GM12878 (cell line): Measurements from ENCODE around the gene MIS12. TPM values are rescaled to one million over a fixed set of nuclear protein-coding genes. Genes with fewer than 3 reads are reported as not detected.

Experiments
- ATAC-seq: fragments of 200-7000 bp; cut with Tn5 transposase; 3 replicates; pipeline ENCODE4 v1.9.1; 2020; ENCODE audit warnings: mild to moderate bottlenecking, moderate library complexity
- BruUV-seq: library from RNA; stranded (reverse); fragments of 400-500 nt; replicated peaks from 2 replicates; lab custom pipeline; 2021; lab: Mats Ljungman, UMichigan
- CTCF ChIA-PET: fragments of 300-600 bp; sonication (Branson Sonifier 250); formaldehyde crosslinking; extraction: SDS; loops from one replicate; lab custom pipeline; 2021; ENCODE audit warnings: inconsistent platforms; lab: Yijun Ruan, JAX
- POLR2A ChIA-PET: fragments of 350-600 bp; formaldehyde crosslinking; extraction: SDS; loops from one replicate; lab custom pipeline; 2021; ENCODE audit warnings: inconsistent platforms; lab: Charles Lee
- RAD21 ChIA-PET: fragments of 300-600 bp; sonication (Branson Sonifier 250); formaldehyde crosslinking; loops from one replicate; lab custom pipeline; 2023; ENCODE audit warnings: antibody characterized with exemption; ENCODE audit not compliant: unreplicated experiment; lab: Charles Lee
- SMC1A ChIA-PET: fragments of 300-600 bp; sonication (Branson Sonifier 250); formaldehyde crosslinking; loops from one replicate; lab custom pipeline; 2023; ENCODE audit not compliant: unreplicated experiment, uncharacterized antibody; lab: Charles Lee
- DNase-seq: peaks from one replicate; pipeline ENCODE4 v3.0.0-alpha.2; 2011; ENCODE audit warnings: low read depth, low spot score
- FAIRE-seq: peaks from 3 replicates; lab custom pipeline; 2011; peaks lifted over from hg19 to GRCh38; lab: Jason Lieb, UNC
- H2AFZ ChIP-seq: 2 replicates; pipeline ENCODE4 v1.6.0; 2011; ENCODE audit warnings: low read depth, low read length, control low read depth; ENCODE audit not compliant: control insufficient read depth
- H3K27ac ChIP-seq: 2 replicates; pipeline ENCODE4 v1.5.1; 2011; ENCODE audit warnings: control low read depth; ENCODE audit not compliant: control insufficient read depth, insufficient read depth
- H3K27me3 ChIP-seq, 2 experiments: replicated peaks in 1 of 2; 2 replicates each; pipeline versions ENCODE4 v1.6.0 to v1.6.1; 2011; ENCODE audit warnings: low read length in 1 of 2; ENCODE audit not compliant: control insufficient read depth in 2 of 2, insufficient read depth in 2 of 2
- H3K36me3 ChIP-seq, 2 experiments: 2 replicates each; pipeline ENCODE4 v1.5.1; 2011; ENCODE audit warnings: low read length in 1 of 2; ENCODE audit not compliant: control insufficient read depth in 2 of 2, insufficient read depth in 2 of 2
- H3K4me1 ChIP-seq: 2 replicates; pipeline ENCODE4 v1.6.1; 2011; ENCODE audit warnings: mild to moderate bottlenecking, low read length, moderate library complexity, mixed read lengths; ENCODE audit not compliant: control insufficient read depth, insufficient read depth
- H3K4me2 ChIP-seq: 2 replicates; pipeline ENCODE4 v1.6.0; 2011; ENCODE audit warnings: control low read depth; ENCODE audit not compliant: control insufficient read depth, insufficient read depth
- H3K4me3 ChIP-seq: fragments of 200-600 bp; sonication (generic); 2 replicates; pipeline ENCODE4 v1.5.1; 2016
- H3K79me2 ChIP-seq: 2 replicates; pipeline ENCODE4 v1.6.0; 2011; ENCODE audit warnings: low read length; ENCODE audit not compliant: control insufficient read depth, insufficient read depth
- H3K9ac ChIP-seq: 2 replicates; pipeline ENCODE4 v1.8.0; 2011; ENCODE audit warnings: low read length, control low read depth, mixed read lengths; ENCODE audit not compliant: control insufficient read depth, insufficient read depth
- H3K9me3 ChIP-seq: replicated peaks from 3 replicates; pipeline ENCODE4 v1.5.1; 2011; ENCODE audit warnings: mild to moderate bottlenecking, low read length; ENCODE audit not compliant: control insufficient read depth, insufficient read depth
- H4K20me1 ChIP-seq: 2 replicates; pipeline ENCODE4 v1.6.0; 2011; ENCODE audit not compliant: control insufficient read depth, insufficient read depth
- BCLAF1 ChIP-seq: fragments of 450-650 bp; IDR thresholded peaks from 2 replicates; pipeline ENCODE4 v1.6.1; 2017; ENCODE audit warnings: antibody characterized with exemption, mild to moderate bottlenecking, moderate library complexity
- CHD1 ChIP-seq: IDR thresholded peaks from 2 replicates; pipeline ENCODE4 v1.6.1; 2012; ENCODE audit warnings: low read depth, low read length, improper control_type of control experiment
- CHD4 ChIP-seq: fragments of 200-600 bp; sonication (generic); IDR thresholded peaks from 2 replicates; pipeline ENCODE4 v1.6.1; 2016; ENCODE audit warnings: mild to moderate bottlenecking
- EED ChIP-seq: sonication (generic); IDR thresholded peaks from 2 replicates; pipeline ENCODE4 v1.6.1; 2016; ENCODE audit warnings: antibody characterized with exemption, low read depth
- EGR1 ChIP-seq, 2 experiments: IDR thresholded peaks; 1 replicate in 1 of 2; 2 replicates in 1 of 2; pipeline ENCODE4 v1.6.1; 2011 to 2012; ENCODE audit warnings: low read depth in 2 of 2, low read length in 2 of 2, borderline replicate concordance in 1 of 2, mild to moderate bottlenecking in 1 of 2, moderate library complexity in 1 of 2
- ESRRA ChIP-seq: IDR thresholded peaks from 2 replicates; pipeline ENCODE4 v1.6.1; 2012; ENCODE audit warnings: mild to moderate bottlenecking, low read length, improper control_type of control experiment
- JUND ChIP-seq: IDR thresholded peaks from 2 replicates; pipeline ENCODE4 v1.6.1; 2012; ENCODE audit warnings: low read depth, mild to moderate bottlenecking, low read length, improper control_type of control experiment, moderate library complexity
- POLR2AphosphoS5 ChIP-seq: IDR thresholded peaks from 2 replicates; pipeline ENCODE4 v1.6.1; 2011; ENCODE audit warnings: mild to moderate bottlenecking, low read length, inconsistent platforms
- SUZ12 ChIP-seq: fragments of 200-600 bp; sonication (generic); IDR thresholded peaks from one replicate; pipeline ENCODE4 v1.6.1; 2018; ENCODE audit warnings: antibody characterized with exemption, mild to moderate bottlenecking; ENCODE audit not compliant: unreplicated experiment
- TAF1 ChIP-seq: IDR thresholded peaks from 2 replicates; pipeline ENCODE4 v1.6.1; 2011; ENCODE audit warnings: mild to moderate bottlenecking, low read depth, low read length, borderline replicate concordance
- WRNIP1 ChIP-seq: IDR thresholded peaks from 2 replicates; pipeline ENCODE4 v1.6.1; 2011; ENCODE audit warnings: low read depth, low read length, improper control_type of control experiment, borderline replicate concordance
- WGBS: methylation state at CpG from one replicate; pipeline ENCODE4 v1.1.6; 2016; ENCODE audit warnings: low lambda C conversion rate; ENCODE audit not compliant: insufficient replicate concordance, insufficient coverage; ENCODE audit errors: missing lambda C conversion rate; 5-methylcytosine and 5-hydroxymethylcytosine counted together
- in situ Hi-C: fragments of 300-500 bp; cut with MboI; formaldehyde crosslinking; loops from 9 replicates; pipeline ENCODE4 v1.14.3; 2018; ENCODE audit warnings: mixed read lengths
- intact Hi-C: fragments of 100-400 bp; cut with micrococcal nuclease; formaldehyde crosslinking; loops from one replicate; pipeline ENCODE4 v1.14.2; 2022; ENCODE audit not compliant: unreplicated experiment
- polyA plus RNA-seq, 11 experiments: library from polyadenylated mRNA; depleted of rRNA in 4 of 11; unstranded in 6 of 11; stranded (reverse) in 5 of 11; fragments of >200 nt; fragmentation: Nextera tagmentation in 4 of 11; fragmentation: Illumina TruSeq in 1 of 11; extraction: Ambion mirVana in 4 of 11; extraction: Trizol in 1 of 11; gene quantifications; 1 replicate in 1 of 11; 2 replicates in 10 of 11; pipeline versions ENCODE4 v1.2.1 to v1.2.3, GENCODE V29; 2011 to 2016; ENCODE audit warnings: inconsistent platforms in 2 of 11, missing spikeins in 2 of 11, low read depth in 1 of 11
- total RNA-seq, 4 experiments: library from RNA; depleted of rRNA in 3 of 4; stranded (reverse); fragments of >200 nt in 3 of 4; fragmentation: Illumina TruSeq in 1 of 4; extraction: Trizol in 1 of 4; gene quantifications; 2 replicates each; pipeline versions ENCODE4 v1.2.1 to v1.2.3, GENCODE V29; 2013 to 2021
- TF ChIP-seq, protein P1 (sequence below): fragments of 450-650 bp; IDR thresholded peaks from 2 replicates; pipeline ENCODE4 v1.6.1; 2016; ENCODE audit warnings: mild to moderate bottlenecking

The MIS12 gene
- total and polyA plus RNA-seq, 10 of the 15 experiments (the other 5 are each of a cell fraction or from before 2014, with no cell fraction given) = 19.8 to 34.2 (median 25.0) TPM

DNA sequence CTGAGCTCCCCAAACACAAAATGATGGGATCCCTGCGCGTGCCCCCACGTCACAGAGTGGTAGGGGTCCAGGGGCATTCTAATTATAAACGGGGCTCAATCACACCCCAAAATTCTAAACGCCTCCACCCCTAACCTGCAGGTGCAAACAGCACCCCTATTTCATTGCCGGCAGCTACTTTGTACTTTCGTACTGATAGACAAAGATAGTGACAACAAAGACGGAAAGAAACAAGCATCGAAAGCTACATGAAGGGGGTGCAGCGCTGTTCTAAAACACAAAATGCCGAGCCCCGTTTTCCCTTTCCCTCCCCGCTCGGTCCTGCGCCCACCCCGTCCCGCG lies 13.9 kb downstream of the MIS12 start:
- Histone ChIP-seq H3K4me3 (peak overlapping the region; percentile 69), H3K4me1 (no peaks in the 10 kb centered on the region), H3K9ac (no peak overlapping the region), H4K20me1 (no peaks in the 10 kb centered on the region), H3K4me2 (peak overlapping the region; percentile 76), H3K79me2 (no peaks in the 10 kb centered on the region), H3K27ac (no peak overlapping the region), H3K36me3 (no peaks in the 10 kb centered on the region), H3K27me3 (peaks cover 0 to 2% of the 10 kb centered on the region in 2 experiments; a peak in 2 of 4 replicates), H2AFZ (no peak overlapping the region; the same call in 1 of the 2 replicates), H3K9me3 (no peaks in the 10 kb centered on the region)
- WGBS = 11% methylated on average over 18 of the region's 18 CpGs
- RAD21 ChIA-PET = no interaction called here
- TF ChIP-seq EGR1 (IDR thresholded peaks at IDR 0.05; ENCODE audit: borderline replicate concordance in 1 of 2, low read depth in 2 of 2, low read length in 2 of 2) (no peak), WRNIP1 (no peak), SUZ12 (no peak), POLR2AphosphoS5 (no peak), JUND (no peak), CHD1 (no peak), CHD4 (no peak), TAF1 (no peak), BCLAF1 (no peak), EED (no peak), ESRRA (no peak)
- TF ChIP-seq, protein P1, sequence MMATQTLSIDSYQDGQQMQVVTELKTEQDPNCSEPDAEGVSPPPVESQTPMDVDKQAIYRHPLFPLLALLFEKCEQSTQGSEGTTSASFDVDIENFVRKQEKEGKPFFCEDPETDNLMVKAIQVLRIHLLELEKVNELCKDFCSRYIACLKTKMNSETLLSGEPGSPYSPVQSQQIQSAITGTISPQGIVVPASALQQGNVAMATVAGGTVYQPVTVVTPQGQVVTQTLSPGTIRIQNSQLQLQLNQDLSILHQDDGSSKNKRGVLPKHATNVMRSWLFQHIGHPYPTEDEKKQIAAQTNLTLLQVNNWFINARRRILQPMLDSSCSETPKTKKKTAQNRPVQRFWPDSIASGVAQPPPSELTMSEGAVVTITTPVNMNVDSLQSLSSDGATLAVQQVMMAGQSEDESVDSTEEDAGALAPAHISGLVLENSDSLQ = no peak
- CTCF ChIA-PET = no interaction called here
- BruUV-seq = no TSS peak
- intact Hi-C loops (no loop called here), in situ Hi-C loops (no loop called here)
- DNase-seq (no peak), ATAC-seq (no peak), FAIRE-seq (no peak)
- SMC1A ChIA-PET = no interaction called here
- POLR2A ChIA-PET = no interaction called here
